RWPE2 (cell line): Measurements from ENCODE around the gene FGD2.

ENCODE experiments used
- ATAC-seq: fragments of 200-7000 bp; cut with Tn5 transposase; 3 replicates; pipeline ENCODE4 v1.9.1; 2021; ENCODE audit warnings: low read depth
- DNase-seq: peaks from one replicate; pipeline ENCODE4 v3.0.0-alpha.2; 2020; ENCODE audit warnings: low spot score
- H3K27ac ChIP-seq: fragments of 450-650 bp; 2 replicates; pipeline ENCODE4 v1.5.1; 2017; ENCODE audit warnings: mild to moderate bottlenecking; ENCODE audit not compliant: poor library complexity, severe bottlenecking
- H3K27me3 ChIP-seq: fragments of 250-450 bp; sonication (Bioruptor Pico); 2 replicates; pipeline ENCODE4 v1.5.1; 2021; ENCODE audit warnings: mild to moderate bottlenecking, moderate library complexity; ENCODE audit not compliant: insufficient read depth, poor library complexity, severe bottlenecking
- H3K36me3 ChIP-seq: fragments of 250-450 bp; sonication (Bioruptor Pico); 2 replicates; pipeline ENCODE4 v1.5.1; 2020; ENCODE audit warnings: low read depth, mild to moderate bottlenecking, moderate library complexity
- H3K4me1 ChIP-seq: fragments of 250-450 bp; sonication (Bioruptor Pico); 2 replicates; pipeline ENCODE4 v1.5.1; 2021; ENCODE audit warnings: mild to moderate bottlenecking, moderate library complexity; ENCODE audit not compliant: insufficient read depth, poor library complexity, severe bottlenecking
- H3K4me3 ChIP-seq: fragments of 250-450 bp; sonication (Bioruptor Pico); 2 replicates; pipeline ENCODE4 v1.5.1; 2021; ENCODE audit warnings: mild to moderate bottlenecking, moderate library complexity; ENCODE audit not compliant: severe bottlenecking
- H3K9me3 ChIP-seq: fragments of 250-450 bp; sonication (Bioruptor Pico); 2 replicates; pipeline ENCODE4 v1.5.1; 2021; ENCODE audit warnings: mild to moderate bottlenecking, moderate library complexity; ENCODE audit not compliant: severe bottlenecking
- TF ChIP-seq, protein P1 (sequence below): fragments of 450-650 bp; IDR thresholded peaks from one replicate; pipeline ENCODE4 v1.5.1; 2017; ENCODE audit warnings: mild to moderate bottlenecking, moderate library complexity; ENCODE audit not compliant: poor library complexity, severe bottlenecking

Gene FGD2

GRCh38 chr6:36976509-36976908 lies 28.9 kb upstream of the FGD2 start:
- no peak for ATAC-seq
- peaks cover 90% of the 10 kb centered on the region for H3K36me3 ChIP-seq
- no peak for DNase-seq

GRCh38 chr6:36976931-36977330 lies 28.5 kb upstream of the FGD2 start:
- no peaks in the 10 kb centered on the region for H3K9me3 ChIP-seq
- H3K27ac ChIP-seq: no peak overlapping the region
- H3K4me3 ChIP-seq: no peak overlapping the region
- no peaks in the 10 kb centered on the region for H3K4me1 ChIP-seq
- TF ChIP-seq, protein P1, sequence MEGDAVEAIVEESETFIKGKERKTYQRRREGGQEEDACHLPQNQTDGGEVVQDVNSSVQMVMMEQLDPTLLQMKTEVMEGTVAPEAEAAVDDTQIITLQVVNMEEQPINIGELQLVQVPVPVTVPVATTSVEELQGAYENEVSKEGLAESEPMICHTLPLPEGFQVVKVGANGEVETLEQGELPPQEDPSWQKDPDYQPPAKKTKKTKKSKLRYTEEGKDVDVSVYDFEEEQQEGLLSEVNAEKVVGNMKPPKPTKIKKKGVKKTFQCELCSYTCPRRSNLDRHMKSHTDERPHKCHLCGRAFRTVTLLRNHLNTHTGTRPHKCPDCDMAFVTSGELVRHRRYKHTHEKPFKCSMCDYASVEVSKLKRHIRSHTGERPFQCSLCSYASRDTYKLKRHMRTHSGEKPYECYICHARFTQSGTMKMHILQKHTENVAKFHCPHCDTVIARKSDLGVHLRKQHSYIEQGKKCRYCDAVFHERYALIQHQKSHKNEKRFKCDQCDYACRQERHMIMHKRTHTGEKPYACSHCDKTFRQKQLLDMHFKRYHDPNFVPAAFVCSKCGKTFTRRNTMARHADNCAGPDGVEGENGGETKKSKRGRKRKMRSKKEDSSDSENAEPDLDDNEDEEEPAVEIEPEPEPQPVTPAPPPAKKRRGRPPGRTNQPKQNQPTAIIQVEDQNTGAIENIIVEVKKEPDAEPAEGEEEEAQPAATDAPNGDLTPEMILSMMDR: no peak
- no peaks in the 10 kb centered on the region for H3K27me3 ChIP-seq
- H3K36me3 ChIP-seq: peaks cover 89% of the 10 kb centered on the region
- no peak for ATAC-seq
- DNase-seq: no peak

More at GRCh38 chr6:36976509-36976908, 28.9 kb upstream of the FGD2 start:
- Histone ChIP-seq H3K4me1 (no peaks in the 10 kb centered on the region), H3K9me3 (no peaks in the 10 kb centered on the region), H3K27me3 (no peaks in the 10 kb centered on the region), H3K27ac (no peak overlapping the region), H3K4me3 (no peak overlapping the region)
- TF ChIP-seq, protein P1: no peak

GRCh38 chr6:36977470-36977941 lies 27.9 kb upstream of the FGD2 start:
- Histone ChIP-seq H3K4me3 (no peak overlapping the region), H3K9me3 (no peaks in the 10 kb centered on the region), H3K27ac (no peak overlapping the region), H3K27me3 (no peaks in the 10 kb centered on the region), H3K4me1 (no peaks in the 10 kb centered on the region), H3K36me3 (peaks cover 85% of the 10 kb centered on the region)
- TF ChIP-seq, protein P1: peak; percentile 30
- no peak for ATAC-seq
- no peak for DNase-seq

DNA sequence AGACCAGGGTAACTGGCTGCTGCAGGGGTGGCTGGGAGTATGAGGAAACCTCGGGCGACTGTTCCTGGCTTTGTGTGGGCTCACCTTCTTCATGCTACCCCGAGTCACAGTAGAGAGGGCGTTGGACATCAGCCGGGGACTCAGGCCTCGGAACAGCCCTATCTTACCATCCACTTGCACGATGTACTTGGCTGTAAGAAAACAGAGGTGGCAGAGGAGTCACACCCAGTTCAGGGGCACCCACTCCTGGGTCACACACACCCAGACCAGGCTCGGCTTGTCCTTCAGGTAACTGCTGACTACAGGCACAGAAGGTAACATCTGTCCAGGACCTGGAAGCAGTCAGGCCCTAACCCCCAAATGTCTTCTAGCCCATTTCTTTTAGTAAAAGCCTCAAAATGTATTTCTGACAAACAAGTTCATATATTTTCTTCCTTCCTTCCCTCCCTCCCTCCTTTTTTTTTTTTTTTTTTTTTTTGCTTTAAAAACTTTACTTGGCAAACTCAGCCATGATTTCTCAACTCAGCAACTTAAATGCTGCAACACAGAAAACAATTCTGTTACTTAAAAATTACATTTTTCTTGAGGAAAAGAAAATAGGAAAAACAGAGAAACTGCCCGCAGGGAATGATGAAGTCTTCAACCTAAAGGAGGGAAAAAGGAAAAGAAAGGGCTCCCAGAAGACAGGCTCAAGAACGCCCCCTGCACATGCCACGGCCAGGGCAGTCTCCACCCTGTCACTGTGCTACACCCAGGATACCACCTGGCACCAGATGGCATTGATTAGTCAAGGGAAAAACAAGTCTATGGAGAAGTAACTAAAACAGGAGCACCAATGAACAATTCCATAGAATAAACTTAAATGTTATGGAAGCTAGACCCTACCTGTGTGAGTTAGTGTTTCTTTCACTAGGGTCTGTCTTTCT lies 26.8 kb upstream of the FGD2 start:
- no peaks in the 10 kb centered on the region for H3K27me3 ChIP-seq
- no peak for ATAC-seq
- H3K9me3 ChIP-seq: no peaks in the 10 kb centered on the region
- no peaks in the 10 kb centered on the region for H3K4me1 ChIP-seq
- H3K4me3 ChIP-seq: no peak overlapping the region
- peaks cover 73% of the 10 kb centered on the region for H3K36me3 ChIP-seq
- TF ChIP-seq, protein P1: no peak
- DNase-seq: no peak
- H3K27ac ChIP-seq: no peak overlapping the region

DNA sequence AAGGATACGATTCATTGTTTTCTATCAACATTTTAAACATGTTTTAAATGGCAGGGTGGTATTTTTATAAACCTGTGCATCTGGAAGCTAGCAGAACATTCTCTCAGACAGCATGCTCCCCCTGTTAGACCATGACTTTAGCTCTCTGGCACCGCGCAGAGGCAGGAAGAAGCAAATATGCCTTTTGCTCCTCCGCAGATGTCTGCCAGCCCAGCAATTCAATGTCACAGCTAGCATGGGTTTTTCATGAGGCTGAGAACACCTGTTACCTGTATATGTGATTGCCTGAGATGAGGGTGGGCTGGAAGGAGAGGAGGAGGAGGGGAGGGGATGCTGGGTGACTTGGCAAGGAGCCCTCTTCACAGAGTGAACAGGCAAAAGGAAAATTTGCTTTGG lies 26.1 kb upstream of the FGD2 start:
- H3K27ac ChIP-seq: no peak overlapping the region
- no peak overlapping the region for H3K4me3 ChIP-seq
- no peaks in the 10 kb centered on the region for H3K27me3 ChIP-seq
- DNase-seq: no peak
- 0 out of 3 replicates have a peak, but pooled peaks have one; percentile 33 for ATAC-seq
- peaks cover 66% of the 10 kb centered on the region for H3K36me3 ChIP-seq
- H3K4me1 ChIP-seq: peaks cover 5% of the 10 kb centered on the region
- no peaks in the 10 kb centered on the region for H3K9me3 ChIP-seq
- TF ChIP-seq, protein P1: peak; percentile 54
